ENCODE data around the gene RFWD3.
"Not testable (repeated sequence)": the region's sequence is repeated elsewhere in the genome, so short reads cannot be mapped to it uniquely, and the experiment has no call there.

The RFWD3 gene

GRCh38 chr16:74660383-74660782 lies 6.3 kb downstream of the RFWD3 start:
- DNase-seq = no peak

DNA sequence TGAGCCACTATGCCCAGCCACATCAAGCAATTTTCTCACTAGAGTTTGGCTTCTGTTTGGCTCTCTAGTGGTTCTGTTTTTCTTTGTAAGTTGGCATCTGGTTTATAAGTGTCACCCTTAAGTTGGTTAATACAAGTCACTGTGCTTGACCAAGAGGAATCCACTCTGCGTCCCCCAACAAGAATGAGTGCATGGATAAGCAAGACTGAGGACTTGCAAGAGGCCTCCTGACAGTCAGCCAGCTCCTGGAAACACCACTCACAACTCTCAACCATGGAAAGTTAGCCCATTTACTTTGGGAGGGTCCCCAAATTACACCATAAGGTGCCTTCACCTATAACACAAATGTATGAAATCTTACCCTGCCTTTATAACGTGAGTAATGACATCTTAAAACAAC lies 7.6 kb downstream of the RFWD3 start:
- no peak for DNase-seq

GRCh38 chr16:74657870-74658642 lies 8.6 kb downstream of the RFWD3 start:
- DNase-seq = no peak

GRCh38 chr16:74654536-74655050 lies 12.1 kb downstream of the RFWD3 start:
- no peak for DNase-seq

GRCh38 chr16:74652883-74653282 lies 13.8 kb downstream of the RFWD3 start:
- not testable (repeated sequence) for DNase-seq

- no peak for DNase-seq
Observed at GRCh38 chr16:74652249-74652648, 14.4 kb downstream of the RFWD3 start.

GRCh38 chr16:74651841-74652240 lies 14.8 kb downstream of the RFWD3 start:
- no peak for DNase-seq

- no peak for DNase-seq
Observed at GRCh38 chr16:74650966-74651567, 15.6 kb downstream of the RFWD3 start.

GRCh38 chr16:74649839-74650504 lies 16.7 kb downstream of the RFWD3 start:
- no peak for DNase-seq

GRCh38 chr16:74641969-74642368 lies 24.7 kb downstream of the RFWD3 start:
- DNase-seq = no peak

GRCh38 chr16:74637742-74638453 lies 28.8 kb downstream of the RFWD3 start:
- no peak for DNase-seq

DNA sequence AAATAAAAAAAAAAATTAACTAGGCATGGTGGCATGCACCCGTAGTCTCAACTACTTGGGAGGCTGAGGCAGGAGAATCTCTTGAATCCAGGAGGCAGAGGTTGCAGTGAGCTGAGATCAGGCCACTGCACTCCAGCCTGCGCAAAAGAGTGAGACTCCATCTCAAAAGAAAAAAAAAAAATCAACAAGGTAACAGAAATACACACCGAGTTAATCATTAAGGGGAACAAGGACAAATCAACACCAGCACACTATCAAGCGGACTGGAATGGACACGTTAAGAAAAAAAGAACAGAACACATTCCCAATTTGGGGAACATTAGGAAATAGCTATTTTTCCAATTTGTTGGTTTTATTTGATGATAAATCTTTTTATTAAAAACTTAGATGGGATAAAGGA lies 31.4 kb downstream of the RFWD3 start:
- DNase-seq = no peak

GRCh38 chr16:74633686-74634085 lies 33.0 kb downstream of the RFWD3 start:
- DNase-seq = no peak

DNA sequence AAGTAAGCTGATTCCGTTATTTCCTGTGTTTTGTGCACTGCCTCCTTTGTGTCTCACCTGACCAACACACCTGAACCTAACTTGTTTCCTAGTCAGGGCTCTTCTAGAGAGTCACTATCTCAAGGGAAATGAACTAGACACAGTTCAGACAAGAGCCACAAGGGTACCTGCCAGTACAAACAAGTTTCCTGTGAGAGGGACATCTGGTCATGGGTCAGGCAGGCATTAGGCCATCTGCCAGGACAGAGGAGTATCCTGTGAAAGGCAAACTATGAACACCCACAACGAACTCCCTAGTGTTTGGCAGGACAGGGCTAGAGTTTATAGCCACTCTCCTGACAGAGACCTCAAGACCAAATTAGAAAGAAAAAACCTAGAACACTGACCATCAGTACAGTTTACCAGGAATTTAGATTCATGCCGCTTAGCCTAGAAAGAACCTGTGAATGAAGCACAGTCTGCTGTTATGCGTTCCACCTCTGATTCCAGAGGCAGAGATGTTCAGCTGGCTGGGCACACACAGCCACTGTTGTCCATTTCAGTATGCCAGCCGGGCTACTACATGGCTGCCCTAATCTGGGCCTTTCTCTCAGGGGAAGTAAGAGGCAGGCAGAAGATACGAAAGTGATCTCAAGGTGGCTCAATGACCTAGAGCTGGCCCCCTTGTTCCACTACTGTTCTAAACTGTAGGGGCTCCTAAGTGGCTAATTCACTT lies 39.0 kb downstream of the RFWD3 start:
- no peak for DNase-seq

DNA sequence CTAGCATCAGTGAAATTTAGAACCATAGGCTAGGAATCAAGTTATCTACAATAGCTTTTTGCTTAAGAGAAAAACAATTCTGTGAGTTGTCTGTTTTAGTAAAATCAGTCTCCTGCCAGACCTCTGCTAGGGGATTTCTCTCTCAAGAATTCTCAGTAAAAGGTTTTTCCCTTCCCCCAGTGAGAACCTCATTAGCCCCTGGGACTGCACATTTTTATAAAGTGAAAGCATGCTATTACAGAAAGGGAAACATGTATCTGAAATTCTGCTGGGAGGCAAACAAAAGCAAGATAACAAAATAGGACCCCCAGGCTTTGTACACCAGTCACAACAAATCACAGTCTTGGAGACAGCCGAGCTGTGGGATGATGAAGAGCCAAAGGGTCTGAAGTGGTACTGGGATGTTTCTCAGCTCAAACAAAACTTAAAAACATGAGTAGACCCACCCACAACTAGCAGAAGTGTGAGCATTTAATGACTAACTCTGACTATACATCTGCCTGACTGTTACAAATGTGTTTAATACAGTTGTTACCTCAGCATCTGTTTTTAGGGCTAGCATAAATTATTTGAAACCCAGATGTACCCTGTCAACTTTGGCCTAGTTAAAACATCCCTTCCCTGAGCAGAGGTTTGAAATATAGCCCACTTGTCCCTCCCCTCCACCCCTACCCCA lies 39.8 kb downstream of the RFWD3 start:
- DNase-seq = no peak

DNA sequence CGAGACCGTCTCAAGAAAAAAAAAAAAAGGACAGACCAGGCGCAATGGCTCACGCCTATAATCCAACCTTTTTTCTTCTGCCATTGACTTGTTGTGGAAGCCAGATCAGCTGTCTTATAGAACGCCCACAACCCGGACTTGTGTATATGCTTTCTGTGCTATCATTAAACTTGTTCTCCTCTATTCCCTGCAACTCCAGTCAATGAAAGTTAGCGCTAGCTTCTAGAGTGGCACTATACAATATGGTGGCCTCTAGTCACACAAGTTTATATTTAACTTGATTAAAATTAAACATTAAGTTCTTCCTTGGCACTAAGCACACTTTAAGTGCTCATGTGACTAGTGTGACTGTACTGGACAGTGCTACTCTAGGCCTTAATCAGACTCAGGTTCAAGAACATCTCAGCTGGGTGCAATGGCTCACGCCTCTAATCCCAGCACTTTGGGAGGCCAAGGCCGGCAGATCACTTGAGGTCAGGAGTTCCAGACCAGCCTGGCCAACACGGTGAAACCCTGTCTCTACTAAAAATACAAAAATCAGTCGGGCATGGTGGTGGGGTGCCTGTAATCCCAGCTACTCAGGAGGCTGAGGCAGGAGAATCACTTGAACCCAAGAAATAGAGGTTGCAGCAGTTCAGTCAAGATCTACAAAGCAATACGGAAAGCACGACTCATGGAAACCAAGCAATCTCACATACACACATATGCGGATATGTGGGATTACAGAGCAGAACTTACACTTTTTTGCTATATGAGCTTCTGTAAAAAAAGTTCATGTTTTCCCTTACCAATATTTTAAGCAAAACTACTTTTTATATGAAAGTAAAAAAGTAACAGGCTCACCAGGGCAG lies 41.0 kb downstream of the RFWD3 start:
- no peak for DNase-seq

DNA sequence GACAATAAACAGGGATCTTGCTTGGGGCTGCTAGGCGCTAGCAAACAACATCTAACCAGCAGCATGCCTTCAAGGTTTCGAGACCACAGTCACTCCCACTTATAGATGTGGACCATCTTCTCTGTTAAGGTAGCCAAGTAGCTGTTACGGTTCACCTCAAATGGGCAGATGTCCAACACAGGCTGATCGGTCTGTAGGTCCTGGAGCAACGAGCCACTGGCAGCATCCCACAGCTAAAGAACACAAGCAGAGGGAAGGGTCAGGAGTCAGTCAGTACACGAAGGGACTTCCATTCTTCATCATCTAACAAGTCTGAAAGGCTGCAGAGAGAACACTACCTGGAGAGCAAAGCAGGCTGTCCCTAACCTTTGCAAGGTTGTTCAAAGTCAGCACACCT lies 42.8 kb downstream of the RFWD3 start:
- DNase-seq = no peak

DNA sequence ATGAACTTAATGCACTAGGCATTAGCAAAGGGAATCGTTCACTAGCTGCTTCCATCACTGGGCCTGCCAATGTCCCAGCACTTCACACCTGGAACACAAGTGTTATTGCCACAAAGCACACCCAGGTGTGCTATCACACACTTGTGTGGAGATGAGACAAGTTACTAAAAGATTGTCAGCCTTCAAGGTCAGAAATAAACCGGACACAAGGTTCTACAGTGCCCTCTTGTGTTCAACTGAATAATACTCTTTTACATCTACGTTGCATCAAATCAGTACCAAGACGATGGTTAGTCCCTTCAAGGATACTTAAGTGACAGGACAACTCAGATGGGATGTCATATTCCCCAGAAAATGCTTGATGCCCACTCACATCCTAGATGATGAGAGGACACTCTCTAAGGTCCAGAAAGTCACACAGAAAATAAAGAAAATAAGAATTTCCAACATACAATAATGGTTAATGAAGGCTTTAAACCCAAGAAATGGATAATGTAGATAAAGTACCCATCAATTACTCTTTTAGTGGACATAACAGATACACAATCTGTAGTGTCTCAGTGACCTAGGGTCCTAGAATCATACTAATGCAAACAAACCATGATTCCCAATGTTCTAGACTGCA lies 43.4 kb downstream of the RFWD3 start:
- no peak for DNase-seq

GRCh38 chr16:74622005-74622404 lies 44.7 kb downstream of the RFWD3 start:
- DNase-seq = no peak

GRCh38 chr16:74617206-74617788 lies 49.4 kb downstream of the RFWD3 start:
- no peak for DNase-seq

Measured in CD4-positive, alpha-beta T cell treated with Interleukin-15 for 1 hour (primary cell).